GM18867 (cell line): ENCODE measurements around the gene BAHCC1.

Experiments
- ATAC-seq: cut with Tn5 transposase; IDR thresholded peaks from one replicate; pipeline ENCODE4 v1.9.1; 2021; ENCODE audit warnings: mild to moderate bottlenecking, moderate library complexity; ENCODE audit not compliant: unreplicated experiment

The BAHCC1 gene

GRCh38 chr17:81457401-81457800 is 62.1 kb downstream of the BAHCC1 start:
- no peak for ATAC-seq

- no peak for ATAC-seq
Observed at GRCh38 chr17:81457917-81458555, 62.8 kb downstream of the BAHCC1 start.

GRCh38 chr17:81458628-81459027 is 63.4 kb downstream of the BAHCC1 start:
- no peak for ATAC-seq

GRCh38 chr17:81459224-81459623 is 64.0 kb downstream of the BAHCC1 start:
- ATAC-seq, result no peak

- ATAC-seq, result no peak
Observed at GRCh38 chr17:81459864-81460263, 64.6 kb downstream of the BAHCC1 start.

GRCh38 chr17:81460856-81461460 is 65.7 kb downstream of the BAHCC1 start:
- ATAC-seq, result no peak

GRCh38 chr17:81461607-81462500 is 66.6 kb downstream of the BAHCC1 start:
- no peak for ATAC-seq

- no peak for ATAC-seq
Observed at GRCh38 chr17:81462506-81463125, 67.4 kb downstream of the BAHCC1 start.

- ATAC-seq, result no peak
Observed at GRCh38 chr17:81463506-81463905, 68.2 kb downstream of the BAHCC1 start.

- no peak for ATAC-seq
Observed at GRCh38 chr17:81464586-81464985, 69.3 kb downstream of the BAHCC1 start.

GRCh38 chr17:81465910-81466309 is 70.7 kb downstream of the BAHCC1 start:
- ATAC-seq, result no peak

- ATAC-seq, result no peak
Observed at GRCh38 chr17:81466564-81467472, 71.6 kb downstream of the BAHCC1 start.

- ATAC-seq, result no peak
Observed at GRCh38 chr17:81468111-81468769, 73.0 kb downstream of the BAHCC1 start.

- no peak for ATAC-seq
Observed at GRCh38 chr17:81468770-81469121, 73.5 kb downstream of the BAHCC1 start.

- ATAC-seq, result no peak
Observed at GRCh38 chr17:81469266-81469665, 74.0 kb downstream of the BAHCC1 start.

GRCh38 chr17:81470270-81470943 is 75.2 kb downstream of the BAHCC1 start:
- ATAC-seq, result no peak

GRCh38 chr17:81470944-81471817 is 75.9 kb downstream of the BAHCC1 start:
- no peak for ATAC-seq

GRCh38 chr17:81471818-81472456 is 76.7 kb downstream of the BAHCC1 start:
- no peak for ATAC-seq
